Esophagus muscularis mucosa (tissue), 4 donors: ENCODE data around the gene CAPG.

Source experiments
- CTCF ChIP-seq, 3 experiments: fragments of 200-600 bp in 2 of 3; fragments of 450-650 bp in 1 of 3; sonication (generic) in 2 of 3; IDR thresholded peaks; one replicate each; pipeline ENCODE4 v1.5.1; 2017 to 2019; ENCODE audit warnings: antibody characterized with exemption in 3 of 3, mild to moderate bottlenecking in 2 of 3, moderate library complexity in 1 of 3
- EP300 ChIP-seq: sonication (generic); formaldehyde crosslinking; IDR thresholded peaks from one replicate; pipeline ENCODE4 v1.6.1; 2017; ENCODE audit warnings: antibody characterized with exemption
- POLR2A ChIP-seq: fragments of 450-650 bp; IDR thresholded peaks from one replicate; pipeline ENCODE4 v1.6.1; 2017; ENCODE audit warnings: antibody characterized with exemption, moderate library complexity, mild to moderate bottlenecking, low read depth

- TF ChIP-seq CTCF (IDR thresholded peaks at IDR 0.05) (no peak), POLR2A (no peak), EP300 (no peak)
Observed at GRCh38 chr2:85371045-85371444, 39.1 kb downstream of the CAPG start.
